ENCODE data around the gene BHLHA15. TPM values are rescaled to one million over a fixed set of nuclear protein-coding genes. Genes with fewer than 3 reads are reported as not detected.

Gene BHLHA15
- polyA plus RNA-seq, 3 donors, result not detected

DNA sequence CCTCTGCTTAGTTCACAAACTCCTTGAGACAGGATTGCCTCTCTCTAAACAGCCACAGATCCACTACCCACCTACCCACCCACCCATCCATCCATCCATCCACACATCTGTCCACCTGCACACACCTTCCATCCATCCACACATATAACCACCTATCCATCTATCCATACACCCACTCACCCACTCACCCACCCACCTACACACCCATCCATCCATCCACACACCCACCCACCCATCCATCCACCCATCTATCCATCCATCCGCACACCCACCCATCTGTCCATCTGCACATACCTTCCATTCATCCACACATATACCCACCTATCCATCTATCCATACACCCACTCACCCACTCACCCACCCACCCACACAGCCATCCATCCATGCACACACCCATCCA lies 31.1 kb downstream of the BHLHA15 start:
- DNase-seq, result no peak
- Histone ChIP-seq H3K9me3 (replicated peaks in 1 of 2; ENCODE audit: control insufficient read depth in 1 of 2, insufficient read depth in 1 of 2, low read length in 2 of 2) (no peaks in the 10 kb centered on the region), H3K9ac (ENCODE audit: insufficient read depth, low read length, poor library complexity, severe bottlenecking) (no peak overlapping the region), H3K4me2 (replicated peaks; ENCODE audit: extremely low read depth, low read length, poor library complexity, severe bottlenecking) (no peak overlapping the region), H3K4me3 (replicated peaks in 1 of 3; ENCODE audit: low read depth in 2 of 3, low read length in 3 of 3) (no peak overlapping the region), H3K27ac (ENCODE audit: low read depth in 1 of 2, low read length in 2 of 2) (no peak overlapping the region), H4K20me1 (ENCODE audit: insufficient read depth, low read length) (peaks cover 39% of the 10 kb centered on the region), H3K4me1 (ENCODE audit: control insufficient read depth in 1 of 2, insufficient read depth in 2 of 2, low read length in 2 of 2) (peaks cover 20% of the 10 kb centered on the region in 2 donors), H3K27me3 (ENCODE audit: control insufficient read depth in 2 of 2, insufficient read depth in 2 of 2, low read length in 2 of 2) (no peaks in the 10 kb centered on the region), H3K79me2 (ENCODE audit: insufficient read depth, low read length) (peaks cover under 1% of the 10 kb centered on the region), H3K36me3 (replicated peaks in 1 of 2; ENCODE audit: control insufficient read depth in 1 of 2, insufficient read depth in 2 of 2, low read length in 2 of 2) (peaks cover 55 to 63% of the 10 kb centered on the region in 2 donors), H2AFZ (ENCODE audit: insufficient read depth, low read depth, low read length, poor library complexity, severe bottlenecking) (no peak overlapping the region)
- H3K27ac Mint-ChIP-seq, result no peak overlapping the region
- TF ChIP-seq, protein P1, sequence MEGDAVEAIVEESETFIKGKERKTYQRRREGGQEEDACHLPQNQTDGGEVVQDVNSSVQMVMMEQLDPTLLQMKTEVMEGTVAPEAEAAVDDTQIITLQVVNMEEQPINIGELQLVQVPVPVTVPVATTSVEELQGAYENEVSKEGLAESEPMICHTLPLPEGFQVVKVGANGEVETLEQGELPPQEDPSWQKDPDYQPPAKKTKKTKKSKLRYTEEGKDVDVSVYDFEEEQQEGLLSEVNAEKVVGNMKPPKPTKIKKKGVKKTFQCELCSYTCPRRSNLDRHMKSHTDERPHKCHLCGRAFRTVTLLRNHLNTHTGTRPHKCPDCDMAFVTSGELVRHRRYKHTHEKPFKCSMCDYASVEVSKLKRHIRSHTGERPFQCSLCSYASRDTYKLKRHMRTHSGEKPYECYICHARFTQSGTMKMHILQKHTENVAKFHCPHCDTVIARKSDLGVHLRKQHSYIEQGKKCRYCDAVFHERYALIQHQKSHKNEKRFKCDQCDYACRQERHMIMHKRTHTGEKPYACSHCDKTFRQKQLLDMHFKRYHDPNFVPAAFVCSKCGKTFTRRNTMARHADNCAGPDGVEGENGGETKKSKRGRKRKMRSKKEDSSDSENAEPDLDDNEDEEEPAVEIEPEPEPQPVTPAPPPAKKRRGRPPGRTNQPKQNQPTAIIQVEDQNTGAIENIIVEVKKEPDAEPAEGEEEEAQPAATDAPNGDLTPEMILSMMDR (IDR thresholded peaks at IDR 0.05), result no peak
- peaks cover 0 to 4% (median 0%) of the 10 kb centered on the region in 7 donors for H3K9me3 Mint-ChIP-seq
- intact Hi-C loops (cut with micrococcal nuclease), result no loop called here
- H3K4me1 Mint-ChIP-seq, result peaks cover 21% of the 10 kb centered on the region
- peaks cover 0 to 4% (median 2%) of the 10 kb centered on the region in 3 donors for H3K27me3 Mint-ChIP-seq (ENCODE audit: low read depth in 3 of 3)
- 100% methylated on average over 1 of the region's 1 CpG for WGBS (ENCODE audit: insufficient coverage)
- H3K36me3 Mint-ChIP-seq, result peaks cover 65 to 80% of the 10 kb centered on the region in 2 donors
- H3K4me3 Mint-ChIP-seq, result no peak overlapping the region

DNA sequence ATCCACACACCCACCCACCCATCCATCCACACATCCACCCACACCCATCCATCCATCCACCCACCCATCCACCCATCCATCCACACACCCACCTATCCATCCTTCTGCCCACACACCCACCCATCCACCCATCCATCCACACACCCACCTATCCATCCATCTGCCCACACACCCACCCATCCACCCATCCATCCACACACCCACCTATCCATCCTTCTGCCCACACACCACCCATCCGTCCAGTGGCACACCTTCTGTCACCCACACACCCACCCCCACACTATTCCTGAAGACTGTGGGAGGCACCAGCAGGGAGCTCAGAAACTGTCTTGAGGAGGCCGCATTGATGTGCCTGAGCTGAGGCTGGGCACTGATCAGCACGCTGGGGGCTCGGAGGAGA lies 31.7 kb downstream of the BHLHA15 start:
- H3K4me3 Mint-ChIP-seq, result no peak overlapping the region
- H3K9me3 Mint-ChIP-seq, result peaks cover 0 to 4% (median 0%) of the 10 kb centered on the region in 7 donors
- Histone ChIP-seq H3K9ac (ENCODE audit: insufficient read depth, low read length, poor library complexity, severe bottlenecking) (no peak overlapping the region), H3K79me2 (ENCODE audit: insufficient read depth, low read length) (peaks cover 4% of the 10 kb centered on the region), H3K27me3 (ENCODE audit: control insufficient read depth in 2 of 2, insufficient read depth in 2 of 2, low read length in 2 of 2) (no peaks in the 10 kb centered on the region), H3K4me3 (replicated peaks in 1 of 3; ENCODE audit: low read depth in 2 of 3, low read length in 3 of 3) (no peak overlapping the region), H3K4me1 (ENCODE audit: control insufficient read depth in 1 of 2, insufficient read depth in 2 of 2, low read length in 2 of 2) (peaks cover 21 to 23% of the 10 kb centered on the region in 2 donors), H3K27ac (ENCODE audit: low read depth in 1 of 2, low read length in 2 of 2) (no peak overlapping the region), H3K4me2 (replicated peaks; ENCODE audit: extremely low read depth, low read length, poor library complexity, severe bottlenecking) (no peak overlapping the region), H3K9me3 (replicated peaks in 1 of 2; ENCODE audit: control insufficient read depth in 1 of 2, insufficient read depth in 1 of 2, low read length in 2 of 2) (no peaks in the 10 kb centered on the region), H2AFZ (ENCODE audit: insufficient read depth, low read depth, low read length, poor library complexity, severe bottlenecking) (no peak overlapping the region), H4K20me1 (ENCODE audit: insufficient read depth, low read length) (peaks cover 39% of the 10 kb centered on the region), H3K36me3 (replicated peaks in 1 of 2; ENCODE audit: control insufficient read depth in 1 of 2, insufficient read depth in 2 of 2, low read length in 2 of 2) (peaks cover 52 to 57% of the 10 kb centered on the region in 2 donors)
- TF ChIP-seq, protein P1 (IDR thresholded peaks at IDR 0.05), result no peak
- WGBS (ENCODE audit: insufficient coverage), result 100% methylated on average over 1 of the region's 4 CpGs
- no peak for DNase-seq
- intact Hi-C loops (cut with micrococcal nuclease), result no loop called here
- H3K4me1 Mint-ChIP-seq, result peaks cover 24% of the 10 kb centered on the region
- peaks cover 0 to 4% (median 2%) of the 10 kb centered on the region in 3 donors for H3K27me3 Mint-ChIP-seq (ENCODE audit: low read depth in 3 of 3)
- H3K27ac Mint-ChIP-seq, result peak overlapping the region in 3 of 7 donors; percentile 47 to 51 (median 49)
- peaks cover 65 to 80% of the 10 kb centered on the region in 2 donors for H3K36me3 Mint-ChIP-seq
